Muscle layer of colon (tissue), 2 donors: ENCODE measurements around the gene CTBP2.
"Not testable (repeated sequence)": the region's sequence is repeated elsewhere in the genome, so short reads cannot be mapped to it uniquely, and the experiment has no call there.

Experiments
- H3K27ac ChIP-seq: one replicate; pipeline ENCODE4 v1.7.0; 2013; ENCODE audit warnings: low read depth, mild to moderate bottlenecking, low read length, moderate library complexity
- H3K27me3 ChIP-seq, 2 donors: one replicate each; pipeline ENCODE4 v1.7.0; 2013; ENCODE audit warnings: low read length in 2 of 2, mild to moderate bottlenecking in 2 of 2; ENCODE audit not compliant: insufficient read depth in 2 of 2, control insufficient read depth in 1 of 2
- H3K36me3 ChIP-seq: one replicate; pipeline ENCODE4 v1.7.0; 2013; ENCODE audit warnings: mild to moderate bottlenecking, low read length; ENCODE audit not compliant: insufficient read depth
- H3K4me1 ChIP-seq: one replicate; pipeline ENCODE4 v1.7.0; 2013; ENCODE audit warnings: mild to moderate bottlenecking, low read length; ENCODE audit not compliant: insufficient read depth
- H3K4me3 ChIP-seq, 2 donors: one replicate each; pipeline ENCODE4 v1.7.0; 2013; ENCODE audit warnings: low read length in 2 of 2, low read depth in 1 of 2, mild to moderate bottlenecking in 1 of 2, moderate library complexity in 1 of 2
- H3K9ac ChIP-seq: one replicate; pipeline ENCODE4 v1.7.0; 2013; ENCODE audit warnings: low read length
- H3K9me3 ChIP-seq: one replicate; pipeline ENCODE4 v1.7.0; 2013; ENCODE audit warnings: mild to moderate bottlenecking, low read length
- donor health status: abdominal sarcoma.
- donor health status: Adenocarcinoma of cecum.

CTBP2 gene

DNA sequence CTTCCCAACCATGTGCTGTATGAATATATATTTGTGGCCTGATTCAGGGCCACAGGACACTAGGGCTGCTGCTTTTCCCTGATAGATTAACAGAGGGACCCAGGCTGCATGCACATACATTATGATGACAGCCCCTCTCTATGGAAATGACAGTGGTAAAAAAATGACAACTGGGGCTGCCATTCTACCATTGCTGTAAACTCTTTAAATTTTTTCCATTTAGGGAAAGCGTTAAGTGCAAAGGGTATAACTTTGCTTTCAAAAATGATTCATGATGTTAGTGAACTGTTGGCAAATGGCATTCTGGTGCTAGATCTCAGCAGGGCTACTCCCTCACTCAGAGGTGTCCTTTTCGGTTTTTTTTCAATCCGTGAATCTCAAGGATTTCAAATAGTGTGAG lies 4.2 kb downstream of the CTBP2 start:
- Histone ChIP-seq H3K9ac (no peak overlapping the region), H3K4me3 (no peak overlapping the region), H3K36me3 (no peaks in the 10 kb centered on the region), H3K4me1 (peaks cover 62% of the 10 kb centered on the region), H3K27ac (peak overlapping the region; percentile 21), H3K27me3 (no peaks in the 10 kb centered on the region), H3K9me3 (no peaks in the 10 kb centered on the region)

DNA sequence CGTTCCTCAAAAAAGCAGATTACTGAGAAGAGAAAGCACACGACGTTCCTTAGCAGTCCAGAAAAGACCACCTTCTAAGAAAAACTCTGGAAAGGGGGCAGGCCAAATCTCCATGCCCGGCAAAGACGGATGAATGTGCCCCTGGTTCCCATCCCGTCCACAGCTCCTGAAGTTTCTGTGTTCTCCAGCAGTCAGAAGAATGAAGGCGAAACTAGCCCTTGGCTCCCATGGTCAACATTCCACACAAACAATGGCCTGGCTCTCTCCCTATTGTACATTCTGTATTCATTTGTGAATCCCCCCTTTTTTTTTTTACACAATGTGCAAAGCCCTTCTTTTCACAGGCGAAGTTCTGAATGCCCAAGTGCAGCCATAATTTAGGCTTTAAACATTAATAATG lies 5.3 kb downstream of the CTBP2 start:
- Histone ChIP-seq H3K4me3 (peak overlapping the region; percentile 0 to 33), H3K27me3 (no peaks in the 10 kb centered on the region)

DNA sequence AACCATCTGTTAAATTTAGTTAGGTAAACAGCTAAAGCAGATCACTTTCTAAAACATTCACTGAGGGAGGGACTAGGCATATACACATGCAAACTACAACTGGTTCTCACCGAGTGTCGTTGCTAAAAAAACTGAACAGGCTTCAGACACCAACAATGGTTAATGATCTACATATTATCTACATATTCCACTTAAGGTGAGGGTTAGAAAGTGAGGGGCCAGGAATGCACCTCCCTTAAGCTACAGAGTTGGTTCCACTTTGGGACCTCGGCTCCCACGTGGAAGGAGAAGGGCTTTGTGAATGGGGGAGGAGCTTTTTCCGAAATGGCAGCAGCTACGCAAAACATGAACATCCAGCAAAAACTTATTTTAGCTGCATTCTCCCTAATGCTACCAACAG lies 5.8 kb downstream of the CTBP2 start:
- Histone ChIP-seq H3K4me3 (peak overlapping the region; percentile 0 to 33), H3K9me3 (no peaks in the 10 kb centered on the region), H3K4me1 (peaks cover 73% of the 10 kb centered on the region), H3K9ac (peak overlapping the region; percentile 21), H3K27me3 (no peaks in the 10 kb centered on the region), H3K36me3 (no peaks in the 10 kb centered on the region), H3K27ac (peak overlapping the region; percentile 57)

More for the DNA sequence above, 5.3 kb downstream of the CTBP2 start:
- Histone ChIP-seq H3K9ac (peak overlapping the region; percentile 21), H3K27ac (peak overlapping the region; percentile 48), H3K9me3 (no peaks in the 10 kb centered on the region), H3K4me1 (peaks cover 67% of the 10 kb centered on the region), H3K36me3 (no peaks in the 10 kb centered on the region)

DNA sequence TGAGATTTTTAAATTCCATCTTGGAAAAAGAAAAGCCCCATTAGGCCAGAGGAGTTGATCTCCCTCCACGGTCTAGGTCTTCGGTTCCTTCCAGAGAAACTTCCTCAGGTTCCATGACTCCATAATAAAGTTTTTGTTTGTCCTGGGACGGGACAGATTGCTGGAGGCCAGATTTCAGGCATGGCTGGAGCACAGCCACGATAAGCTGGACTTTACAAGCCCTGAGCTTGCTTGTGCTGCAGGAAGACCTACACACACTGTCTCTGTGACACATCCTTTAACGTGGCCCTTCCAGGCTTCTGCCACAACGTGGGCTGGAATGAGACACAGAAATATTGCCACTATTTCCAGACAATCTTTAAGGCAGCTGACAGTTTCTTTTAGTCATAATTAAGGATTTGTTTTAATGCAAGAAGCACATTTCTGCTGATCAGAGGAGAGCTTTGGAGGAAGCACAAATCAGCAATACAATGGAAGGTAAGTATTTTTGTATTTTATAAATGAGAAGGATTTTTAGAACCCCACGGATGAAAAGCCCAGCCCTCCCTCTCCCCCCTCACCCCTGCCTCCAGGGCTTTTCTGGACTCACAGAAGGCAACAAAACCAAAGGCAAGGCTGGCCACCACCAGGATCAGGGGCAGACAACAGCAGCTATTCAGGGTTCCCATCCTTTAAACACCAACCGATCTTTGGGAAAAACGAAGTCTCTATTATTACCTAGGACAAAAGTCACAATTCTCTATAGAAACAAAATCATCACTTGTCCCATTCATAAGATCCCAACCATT lies 6.5 kb downstream of the CTBP2 start:
- Histone ChIP-seq H3K27ac (peak overlapping the region; percentile 57), H3K9ac (no peak overlapping the region), H3K36me3 (no peaks in the 10 kb centered on the region), H3K4me3 (peak overlapping the region in 1 of 2 donors; percentile 33), H3K9me3 (no peaks in the 10 kb centered on the region), H3K4me1 (peaks cover 79% of the 10 kb centered on the region), H3K27me3 (no peaks in the 10 kb centered on the region)

DNA sequence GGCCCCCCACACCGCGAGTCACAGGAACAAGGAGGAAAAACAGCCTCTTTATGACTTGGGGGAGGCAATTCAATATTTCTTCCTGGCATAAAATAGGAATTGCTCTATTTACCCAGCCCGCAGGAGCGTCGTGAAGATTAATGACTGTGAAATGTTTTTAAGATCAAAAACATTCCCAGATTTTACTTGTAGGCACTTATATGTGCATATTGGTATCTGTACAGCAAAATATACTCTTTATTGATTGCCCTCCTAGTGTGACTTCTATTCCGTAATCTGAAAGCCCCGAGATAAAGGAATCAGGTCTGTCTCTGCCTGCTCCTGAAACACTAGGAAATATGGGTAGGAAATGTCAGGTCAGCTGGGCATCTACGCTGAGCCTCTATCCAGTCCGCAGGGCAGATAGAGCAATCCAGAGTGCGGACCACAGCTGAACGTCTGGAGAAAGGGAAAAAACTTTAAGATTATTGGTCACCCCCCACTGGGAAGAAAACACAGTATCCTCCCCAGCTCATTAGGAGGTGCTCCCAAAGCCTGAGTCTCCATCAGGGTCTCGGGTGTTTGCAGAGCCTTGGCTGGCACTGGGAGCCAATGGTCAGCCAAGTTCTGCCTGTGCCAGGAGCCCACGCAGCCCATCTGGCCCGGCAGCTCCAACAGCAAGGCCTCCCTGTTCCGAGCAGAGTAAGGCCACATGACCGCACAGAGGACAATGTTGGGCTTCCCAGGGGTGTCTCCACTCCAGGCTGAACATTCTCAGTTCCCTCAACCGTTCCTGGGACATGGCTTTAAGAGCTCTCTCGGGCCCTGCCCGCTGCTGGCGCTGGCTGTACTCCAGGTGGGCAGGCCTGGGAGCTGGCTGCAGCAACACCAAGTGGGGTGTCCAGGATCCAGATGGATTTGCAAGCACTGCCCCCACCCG lies 7.7 kb downstream of the CTBP2 start:
- Histone ChIP-seq H3K9me3 (no peaks in the 10 kb centered on the region), H3K9ac (no peak overlapping the region), H3K27ac (peak overlapping the region; percentile 57), H3K27me3 (no peaks in the 10 kb centered on the region), H3K36me3 (no peaks in the 10 kb centered on the region), H3K4me3 (peak overlapping the region in 1 of 2 donors; percentile 25), H3K4me1 (peaks cover 85% of the 10 kb centered on the region)

DNA sequence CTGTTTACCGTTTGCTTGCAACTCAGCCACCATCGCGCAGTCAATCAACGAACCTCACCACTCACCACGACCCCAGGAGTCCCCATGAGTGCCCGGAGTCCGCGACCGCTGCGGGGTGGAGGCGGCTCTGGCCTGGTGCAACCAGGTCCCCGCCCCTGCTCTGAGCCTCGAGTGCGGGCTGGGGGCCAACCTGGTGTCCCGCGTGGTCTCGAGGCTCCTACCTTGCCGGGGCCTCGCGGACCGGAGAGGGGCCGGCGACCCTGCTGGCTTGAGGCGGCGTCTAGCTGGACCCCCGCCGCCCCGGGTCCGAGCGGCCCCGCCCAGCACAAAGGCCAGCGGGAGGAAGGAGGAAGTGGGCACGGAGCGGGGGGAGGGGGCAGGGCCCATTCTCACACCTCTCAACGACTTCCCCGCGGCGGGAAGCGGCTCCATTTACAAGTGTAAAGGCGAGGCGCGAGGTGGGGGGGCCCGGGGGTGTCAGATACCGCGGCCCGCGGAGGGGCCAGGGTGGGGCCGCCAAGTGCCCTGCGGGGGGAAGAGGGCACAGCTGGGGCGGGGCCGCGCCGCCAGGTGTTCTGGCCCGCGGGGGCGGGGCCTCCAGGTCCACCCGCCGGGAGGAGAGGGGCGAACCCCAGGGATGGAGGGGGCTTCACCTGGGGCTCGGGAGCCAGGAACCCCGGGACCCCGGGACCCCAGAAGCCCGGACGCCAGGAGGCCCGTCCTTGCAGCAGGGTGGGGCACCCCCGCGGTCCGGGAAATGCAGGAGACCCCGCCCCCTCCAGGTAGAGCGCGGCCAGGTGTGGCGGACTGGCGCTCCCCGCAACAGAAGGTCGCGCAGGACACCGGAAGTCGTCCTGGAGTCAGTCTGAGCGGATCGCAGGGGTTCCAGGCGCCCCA lies 8.6 kb downstream of the CTBP2 start:
- no peak overlapping the region for H3K9ac ChIP-seq
- no peaks in the 10 kb centered on the region for H3K9me3 ChIP-seq
- peak overlapping the region; percentile 57 for H3K27ac ChIP-seq
- H3K4me1 ChIP-seq, result peaks cover 85% of the 10 kb centered on the region
- H3K4me3 ChIP-seq, result no peak overlapping the region
- no peaks in the 10 kb centered on the region for H3K36me3 ChIP-seq
- no peaks in the 10 kb centered on the region for H3K27me3 ChIP-seq

DNA sequence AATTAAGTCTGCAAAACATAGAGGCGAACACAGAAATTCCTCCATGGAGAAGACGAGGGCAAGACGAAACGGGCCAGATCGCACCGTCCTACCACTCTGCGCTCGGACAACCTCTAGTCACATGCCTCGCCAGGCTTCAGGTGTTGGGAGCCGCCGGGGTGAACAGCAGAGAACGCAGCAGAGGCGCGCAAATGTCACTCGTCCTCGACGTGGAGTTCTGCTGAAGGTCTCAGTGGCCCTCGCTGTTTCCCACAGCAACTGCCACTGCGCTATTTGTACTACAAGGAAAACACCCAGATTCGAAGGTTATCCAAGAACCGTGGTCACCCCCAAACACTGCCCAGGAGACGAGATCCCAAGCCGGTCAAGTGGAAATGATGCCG lies 9.2 kb downstream of the CTBP2 start:
- H3K36me3 ChIP-seq, result no peaks in the 10 kb centered on the region
- H3K4me3 ChIP-seq, result no peak overlapping the region
- H3K4me1 ChIP-seq, result peaks cover 83% of the 10 kb centered on the region
- no peak overlapping the region for H3K27ac ChIP-seq
- no peak overlapping the region for H3K9ac ChIP-seq
- no peaks in the 10 kb centered on the region for H3K27me3 ChIP-seq
- no peaks in the 10 kb centered on the region for H3K9me3 ChIP-seq

DNA sequence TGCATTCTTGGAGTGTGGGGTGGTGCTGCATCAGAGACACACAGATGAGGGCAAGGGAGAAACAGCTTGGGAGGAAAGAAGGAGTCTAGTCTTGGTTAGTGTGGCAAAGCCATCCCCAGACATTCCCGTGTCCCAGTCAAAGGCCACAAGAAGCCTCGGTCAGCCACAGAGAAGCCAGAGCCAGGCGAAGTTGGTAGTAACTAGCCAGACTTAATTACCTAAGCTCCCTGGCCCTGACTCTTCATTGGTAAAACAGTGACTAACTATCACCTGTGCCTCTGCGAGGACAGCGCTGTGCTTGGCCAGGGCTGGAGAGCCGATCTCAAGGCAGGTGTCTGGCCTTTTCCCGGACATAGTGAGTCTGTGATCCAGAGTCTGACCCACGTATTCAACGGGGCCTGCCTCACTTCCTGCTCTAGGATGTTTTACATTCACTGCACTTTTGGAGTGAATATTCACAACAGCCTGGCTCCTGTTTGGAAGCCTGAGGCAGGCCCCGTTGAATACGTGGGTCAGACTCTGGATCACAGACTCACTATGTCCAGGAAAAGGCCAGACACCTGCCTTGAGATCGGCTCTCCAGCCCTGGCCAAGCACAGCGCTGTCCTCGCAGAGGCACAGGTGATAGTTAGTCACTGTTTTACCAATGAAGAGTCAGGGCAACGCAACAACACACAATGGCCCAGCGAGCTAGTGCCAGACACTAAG lies 9.8 kb downstream of the CTBP2 start:
- not testable (repeated sequence) for H3K9me3 ChIP-seq, H3K4me3 ChIP-seq, H3K27me3 ChIP-seq, H3K9ac ChIP-seq, H3K27ac ChIP-seq, H3K36me3 ChIP-seq
- H3K4me1 ChIP-seq, result peaks cover 79% of the 10 kb centered on the region

DNA sequence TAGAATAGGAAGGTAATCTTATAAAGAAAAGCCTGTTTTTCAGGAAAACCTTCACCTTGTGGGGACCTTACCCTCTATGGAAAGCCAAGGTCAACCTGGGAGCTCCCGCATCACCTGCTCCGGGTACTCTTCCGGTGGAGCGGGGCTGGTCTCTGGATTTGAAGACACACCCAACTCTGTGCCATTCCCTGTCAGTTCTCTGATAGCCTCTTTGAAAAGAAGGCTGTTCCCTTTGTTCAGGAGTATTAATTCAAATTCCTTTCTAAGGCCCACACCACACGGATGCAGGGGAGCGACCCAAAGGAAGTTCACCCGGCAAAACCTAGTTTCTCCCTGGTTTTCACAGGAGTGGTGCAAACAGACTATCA lies 10.7 kb downstream of the CTBP2 start:
- H3K27ac ChIP-seq, result no peak overlapping the region
- H3K4me3 ChIP-seq, result no peak overlapping the region
- H3K9ac ChIP-seq, result no peak overlapping the region
- H3K27me3 ChIP-seq, result no peaks in the 10 kb centered on the region
- H3K36me3 ChIP-seq, result no peaks in the 10 kb centered on the region
- no peaks in the 10 kb centered on the region for H3K9me3 ChIP-seq
- peaks cover 79% of the 10 kb centered on the region for H3K4me1 ChIP-seq

DNA sequence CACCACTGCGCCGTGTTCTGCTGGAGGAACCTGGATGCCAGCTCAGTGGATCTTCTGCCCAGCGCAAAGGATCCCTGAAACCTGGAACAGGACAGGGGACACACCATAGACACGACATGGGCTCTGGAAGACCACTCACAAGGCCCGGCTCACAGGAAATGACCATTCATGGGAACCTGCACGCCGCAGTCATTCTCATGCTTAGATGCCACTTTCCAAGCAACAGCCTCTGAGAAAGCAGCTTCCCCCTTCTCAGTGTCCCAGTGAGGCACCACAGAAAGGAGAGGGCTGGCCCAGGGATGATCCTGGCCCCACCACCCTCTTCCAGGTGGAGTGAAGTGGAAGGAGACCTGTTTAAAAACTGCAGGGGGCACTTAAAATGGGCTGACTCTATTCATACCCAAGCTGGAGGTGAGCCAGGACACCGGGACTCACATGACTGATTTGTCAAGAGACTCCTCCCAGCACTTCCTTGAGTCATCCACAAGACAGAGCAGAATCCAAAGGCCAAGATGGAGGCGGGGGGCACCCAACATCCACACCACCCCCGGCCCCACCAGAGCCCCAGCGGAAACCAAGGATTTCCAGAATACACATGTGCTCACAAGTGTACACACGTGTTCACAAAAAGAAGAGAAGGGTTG lies 11.2 kb downstream of the CTBP2 start:
- Histone ChIP-seq H3K36me3 (no peaks in the 10 kb centered on the region), H3K9ac (no peak overlapping the region), H3K9me3 (no peaks in the 10 kb centered on the region), H3K27ac (peak overlapping the region; percentile 67), H3K4me3 (no peak overlapping the region), H3K4me1 (peaks cover 79% of the 10 kb centered on the region), H3K27me3 (no peaks in the 10 kb centered on the region)
